Thyroid gland (tissue), 4 donors: Measurements from ENCODE around the gene FBXL17.

ENCODE experiments used
- POLR2A ChIP-seq, 2 donors: fragments of 450-650 bp; IDR thresholded peaks; one replicate each; pipeline ENCODE4 v1.6.1; 2017; ENCODE audit warnings: antibody characterized with exemption in 2 of 2, mild to moderate bottlenecking in 2 of 2, moderate library complexity in 1 of 2
- TF ChIP-seq, protein P1 (sequence below), 6 experiments: fragments of 200-600 bp in 3 of 6; fragments of 450-650 bp in 3 of 6; sonication (generic) in 3 of 6; IDR thresholded peaks; one replicate each; pipeline ENCODE4 v1.5.1; 2016 to 2019; ENCODE audit warnings: antibody characterized with exemption in 6 of 6, mild to moderate bottlenecking in 2 of 6, inconsistent platforms in 1 of 6, moderate library complexity in 1 of 6

DNA sequence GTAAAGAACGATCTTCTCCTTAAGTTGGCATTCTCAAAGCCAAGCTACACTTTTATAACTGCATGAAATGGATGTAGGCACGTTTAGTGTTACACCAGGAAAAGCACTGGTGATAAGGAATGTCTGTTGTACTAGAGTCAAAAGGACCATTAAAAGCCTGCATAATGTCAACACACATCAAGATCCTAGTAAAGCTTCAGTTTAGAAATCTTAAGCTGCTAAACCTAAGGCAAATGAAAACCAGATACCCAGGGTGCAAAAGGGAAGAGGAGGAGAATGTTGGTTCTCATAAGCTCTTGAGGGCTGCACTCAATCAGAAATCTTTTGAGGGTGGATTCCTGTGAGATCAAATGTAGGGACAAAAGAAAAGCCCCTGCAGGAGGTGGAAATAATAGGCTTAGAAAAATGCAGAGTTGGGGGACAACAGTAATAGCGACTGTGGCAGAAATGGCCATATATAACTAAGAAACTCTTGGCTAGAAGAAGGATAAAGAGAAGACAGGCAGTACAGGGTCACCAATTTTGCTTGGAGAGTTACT lies 148.2 kb downstream of the FBXL17 start:
- TF ChIP-seq, protein P1, sequence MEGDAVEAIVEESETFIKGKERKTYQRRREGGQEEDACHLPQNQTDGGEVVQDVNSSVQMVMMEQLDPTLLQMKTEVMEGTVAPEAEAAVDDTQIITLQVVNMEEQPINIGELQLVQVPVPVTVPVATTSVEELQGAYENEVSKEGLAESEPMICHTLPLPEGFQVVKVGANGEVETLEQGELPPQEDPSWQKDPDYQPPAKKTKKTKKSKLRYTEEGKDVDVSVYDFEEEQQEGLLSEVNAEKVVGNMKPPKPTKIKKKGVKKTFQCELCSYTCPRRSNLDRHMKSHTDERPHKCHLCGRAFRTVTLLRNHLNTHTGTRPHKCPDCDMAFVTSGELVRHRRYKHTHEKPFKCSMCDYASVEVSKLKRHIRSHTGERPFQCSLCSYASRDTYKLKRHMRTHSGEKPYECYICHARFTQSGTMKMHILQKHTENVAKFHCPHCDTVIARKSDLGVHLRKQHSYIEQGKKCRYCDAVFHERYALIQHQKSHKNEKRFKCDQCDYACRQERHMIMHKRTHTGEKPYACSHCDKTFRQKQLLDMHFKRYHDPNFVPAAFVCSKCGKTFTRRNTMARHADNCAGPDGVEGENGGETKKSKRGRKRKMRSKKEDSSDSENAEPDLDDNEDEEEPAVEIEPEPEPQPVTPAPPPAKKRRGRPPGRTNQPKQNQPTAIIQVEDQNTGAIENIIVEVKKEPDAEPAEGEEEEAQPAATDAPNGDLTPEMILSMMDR (IDR thresholded peaks at IDR 0.05): no peak
- TF ChIP-seq POLR2A (IDR thresholded peaks at IDR 0.05): no peak
